Subcutaneous adipose tissue (tissue), 4 donors: Measurements from ENCODE around the gene GMCL2. TPM values are rescaled to one million over a fixed set of nuclear protein-coding genes. Genes with fewer than 3 reads are reported as not detected.

ENCODE experiments used
- total RNA-seq, 4 donors: library from RNA; depleted of rRNA; stranded (reverse); fragments of >200 nt; gene quantifications; one replicate each; pipeline ENCODE4 v1.1.0, GENCODE V29; 2016
- TF ChIP-seq, protein P1 (sequence below): fragments of 450-650 bp; IDR thresholded peaks from one replicate; pipeline ENCODE4 v1.5.1; 2016; ENCODE audit warnings: low read depth, mild to moderate bottlenecking, control low read depth, antibody characterized with exemption, moderate library complexity

Gene GMCL2
- total RNA-seq, 4 donors from 2014 or later: not detected

DNA sequence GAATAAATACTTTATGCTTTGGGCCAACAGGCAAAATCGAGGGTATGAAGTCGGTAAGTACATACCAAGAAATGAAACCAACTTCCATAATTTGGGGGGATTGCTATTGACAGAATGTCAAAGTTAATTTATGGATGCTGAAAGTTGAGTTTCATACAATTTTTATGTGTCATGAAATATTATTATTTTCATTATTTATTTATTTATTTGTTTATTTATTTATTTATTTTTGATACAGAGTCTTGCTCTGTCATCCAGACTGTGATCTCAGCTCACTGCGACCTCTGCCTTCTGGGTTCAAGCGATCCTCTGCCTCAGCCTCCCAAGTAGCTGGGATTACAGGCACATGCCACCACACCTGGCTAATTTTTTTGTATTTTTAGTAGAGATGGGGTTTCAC is 4.5 kb upstream of the GMCL2 start:
- TF ChIP-seq, protein P1, sequence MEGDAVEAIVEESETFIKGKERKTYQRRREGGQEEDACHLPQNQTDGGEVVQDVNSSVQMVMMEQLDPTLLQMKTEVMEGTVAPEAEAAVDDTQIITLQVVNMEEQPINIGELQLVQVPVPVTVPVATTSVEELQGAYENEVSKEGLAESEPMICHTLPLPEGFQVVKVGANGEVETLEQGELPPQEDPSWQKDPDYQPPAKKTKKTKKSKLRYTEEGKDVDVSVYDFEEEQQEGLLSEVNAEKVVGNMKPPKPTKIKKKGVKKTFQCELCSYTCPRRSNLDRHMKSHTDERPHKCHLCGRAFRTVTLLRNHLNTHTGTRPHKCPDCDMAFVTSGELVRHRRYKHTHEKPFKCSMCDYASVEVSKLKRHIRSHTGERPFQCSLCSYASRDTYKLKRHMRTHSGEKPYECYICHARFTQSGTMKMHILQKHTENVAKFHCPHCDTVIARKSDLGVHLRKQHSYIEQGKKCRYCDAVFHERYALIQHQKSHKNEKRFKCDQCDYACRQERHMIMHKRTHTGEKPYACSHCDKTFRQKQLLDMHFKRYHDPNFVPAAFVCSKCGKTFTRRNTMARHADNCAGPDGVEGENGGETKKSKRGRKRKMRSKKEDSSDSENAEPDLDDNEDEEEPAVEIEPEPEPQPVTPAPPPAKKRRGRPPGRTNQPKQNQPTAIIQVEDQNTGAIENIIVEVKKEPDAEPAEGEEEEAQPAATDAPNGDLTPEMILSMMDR: no peak

DNA sequence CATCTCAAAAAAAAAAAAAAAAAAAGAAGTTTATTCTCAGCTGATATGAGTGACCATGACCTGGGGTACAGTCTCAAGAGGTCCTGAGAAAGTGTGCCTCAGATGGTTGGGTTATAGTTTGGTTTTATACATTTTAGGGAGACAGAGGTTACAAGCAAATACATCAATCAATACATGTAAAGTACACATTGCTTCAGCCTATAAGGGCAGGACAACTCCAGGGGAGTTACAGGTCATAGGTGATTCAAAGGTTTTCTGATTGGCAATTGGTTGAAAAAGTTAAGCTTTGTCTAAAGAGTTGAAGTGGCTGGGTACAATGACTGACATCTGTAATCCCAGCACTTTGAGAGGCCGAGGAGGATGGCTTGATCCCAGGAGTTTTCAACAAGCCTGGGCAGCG is 2.3 kb upstream of the GMCL2 start:
- TF ChIP-seq, protein P1: no peak

DNA sequence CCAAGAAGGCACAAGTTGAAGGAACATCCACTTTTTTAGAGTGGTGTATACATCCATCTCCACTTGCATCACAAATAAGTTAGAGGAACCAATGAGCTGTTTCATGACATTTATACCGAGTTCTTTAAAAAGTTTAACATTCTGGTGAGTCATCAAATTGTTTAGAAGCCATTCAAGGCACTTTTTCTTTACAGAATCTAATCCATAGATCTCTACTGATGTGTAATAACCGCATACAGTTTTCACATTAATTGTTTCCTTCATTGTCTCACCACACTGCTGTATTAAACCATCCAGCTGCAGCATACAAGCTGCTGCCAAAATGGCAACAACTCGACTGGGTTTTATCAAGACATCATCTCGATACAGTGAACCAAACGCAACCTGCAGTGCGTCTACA is 744 bp downstream of the GMCL2 start:
- TF ChIP-seq, protein P1: no peak

DNA sequence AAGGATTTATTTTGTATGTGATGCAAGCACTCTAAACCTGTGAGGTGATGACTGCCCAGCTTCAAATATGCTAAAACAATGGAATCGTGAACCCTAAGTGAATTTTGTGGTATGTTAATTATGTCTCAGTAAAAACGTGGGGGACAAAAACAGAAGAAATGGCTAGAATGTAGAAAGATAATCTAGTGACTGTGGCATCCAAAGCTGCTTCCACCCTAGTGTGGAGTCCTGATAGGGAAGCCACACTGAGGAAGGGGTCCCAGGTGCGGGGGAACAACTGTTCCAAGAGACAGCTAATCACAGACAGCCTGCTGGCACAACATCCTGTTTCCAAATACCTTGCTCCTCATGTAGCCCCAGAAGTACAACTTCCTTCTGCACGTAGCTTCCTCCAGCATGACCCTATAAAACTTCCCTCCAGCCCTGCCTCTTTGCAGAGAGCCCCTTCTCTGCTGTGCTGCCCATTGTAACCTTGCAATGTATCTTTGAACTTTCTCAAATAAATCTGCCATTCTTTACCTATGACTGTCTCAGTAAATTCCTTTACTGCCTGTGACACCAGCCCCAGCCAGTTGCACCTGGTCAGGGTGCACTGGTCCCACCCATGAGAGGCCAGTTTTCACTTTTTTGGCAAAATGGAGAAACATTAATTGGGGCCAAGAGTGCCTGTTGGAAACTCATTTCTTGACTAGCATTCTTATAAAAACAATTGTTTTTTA is 4.9 kb downstream of the GMCL2 start:
- TF ChIP-seq, protein P1: no peak

DNA sequence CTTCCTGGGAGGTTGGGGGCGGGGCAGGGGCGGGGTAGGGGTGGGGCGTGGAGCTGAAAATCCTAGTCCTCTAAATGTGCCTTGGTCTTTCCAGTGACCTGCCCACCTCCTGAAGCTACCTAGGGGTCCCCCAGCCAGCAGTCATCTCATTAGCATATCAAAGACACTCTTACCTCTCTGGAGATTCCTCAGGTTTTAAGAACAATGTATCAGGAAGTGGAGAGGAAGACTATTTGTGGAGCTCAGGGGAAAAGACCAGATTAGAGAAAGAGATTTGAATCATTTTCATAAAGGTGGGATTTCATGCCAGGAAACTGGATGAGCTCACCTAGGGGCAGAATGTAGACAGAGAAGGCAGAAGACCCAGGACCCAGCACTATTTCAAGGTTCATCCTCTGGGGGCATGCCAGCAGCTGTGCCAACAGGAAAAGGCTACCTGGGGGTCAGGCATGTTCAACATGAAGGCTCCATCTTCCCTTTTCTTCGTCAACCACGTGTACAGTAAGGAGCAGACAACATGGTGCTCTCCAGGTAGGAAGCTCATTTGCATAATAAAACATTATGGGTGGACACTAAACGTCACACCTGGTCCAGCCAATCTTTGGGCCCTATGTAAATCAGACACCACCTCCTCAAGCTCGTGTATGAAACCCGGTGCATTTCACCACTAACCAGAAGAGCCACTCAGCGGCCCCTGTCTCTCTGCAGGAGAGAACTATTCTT is 6.9 kb downstream of the GMCL2 start:
- TF ChIP-seq, protein P1: no peak

DNA sequence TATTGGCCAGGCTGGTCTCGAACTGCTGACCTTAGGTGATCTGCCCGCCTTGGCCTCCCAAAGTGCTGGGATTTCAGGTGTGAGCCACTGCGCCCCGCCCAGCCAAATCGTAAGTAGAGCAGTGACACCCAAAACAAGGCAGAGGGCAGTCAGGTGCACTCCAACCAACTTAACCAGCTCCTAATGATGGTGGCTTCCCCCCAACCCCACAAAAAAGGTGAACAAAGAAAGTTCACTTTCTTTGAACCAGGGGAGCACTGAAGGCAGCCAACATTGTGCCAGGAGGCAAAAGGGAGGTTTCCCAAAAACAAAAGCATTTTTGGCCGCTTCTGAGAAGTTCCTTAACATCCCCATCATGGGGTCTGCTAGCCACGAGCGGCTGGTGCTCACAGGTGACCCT is 9.6 kb downstream of the GMCL2 start:
- TF ChIP-seq, protein P1: no peak

DNA sequence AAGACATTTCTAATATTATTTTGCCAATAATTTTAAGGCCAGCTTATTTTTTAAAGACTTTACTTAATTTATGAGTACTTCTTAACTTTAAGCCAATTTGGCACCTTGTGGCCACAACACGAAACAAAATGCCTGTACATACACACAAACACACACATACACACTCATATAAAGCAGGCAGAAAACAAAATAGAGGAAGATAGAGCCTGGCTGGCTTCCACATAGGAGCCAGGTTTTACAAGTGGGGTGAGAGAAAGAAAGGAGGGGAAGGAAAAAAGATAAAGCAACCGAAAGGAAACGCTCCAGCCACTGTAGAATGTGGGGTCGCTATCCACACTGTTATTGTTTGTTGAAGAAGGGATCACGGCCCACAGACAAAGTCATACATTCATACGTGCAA is 10.4 kb downstream of the GMCL2 start:
- TF ChIP-seq, protein P1: no peak
